ENCODE results near the gene TNIP2.

The TNIP2 gene, protein sequence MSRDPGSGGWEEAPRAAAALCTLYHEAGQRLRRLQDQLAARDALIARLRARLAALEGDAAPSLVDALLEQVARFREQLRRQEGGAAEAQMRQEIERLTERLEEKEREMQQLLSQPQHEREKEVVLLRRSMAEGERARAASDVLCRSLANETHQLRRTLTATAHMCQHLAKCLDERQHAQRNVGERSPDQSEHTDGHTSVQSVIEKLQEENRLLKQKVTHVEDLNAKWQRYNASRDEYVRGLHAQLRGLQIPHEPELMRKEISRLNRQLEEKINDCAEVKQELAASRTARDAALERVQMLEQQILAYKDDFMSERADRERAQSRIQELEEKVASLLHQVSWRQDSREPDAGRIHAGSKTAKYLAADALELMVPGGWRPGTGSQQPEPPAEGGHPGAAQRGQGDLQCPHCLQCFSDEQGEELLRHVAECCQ

GRCh38 chr4:2755821-2756690 is at the start of gene TNIP2:
TNIP2 (minus strand) TSS chr4:2756336; CDS start chr4:2756289, 47 bp downstream.
- DNase-seq (ENCODE audit: low read depth, low spot score), result no peak

DNA sequence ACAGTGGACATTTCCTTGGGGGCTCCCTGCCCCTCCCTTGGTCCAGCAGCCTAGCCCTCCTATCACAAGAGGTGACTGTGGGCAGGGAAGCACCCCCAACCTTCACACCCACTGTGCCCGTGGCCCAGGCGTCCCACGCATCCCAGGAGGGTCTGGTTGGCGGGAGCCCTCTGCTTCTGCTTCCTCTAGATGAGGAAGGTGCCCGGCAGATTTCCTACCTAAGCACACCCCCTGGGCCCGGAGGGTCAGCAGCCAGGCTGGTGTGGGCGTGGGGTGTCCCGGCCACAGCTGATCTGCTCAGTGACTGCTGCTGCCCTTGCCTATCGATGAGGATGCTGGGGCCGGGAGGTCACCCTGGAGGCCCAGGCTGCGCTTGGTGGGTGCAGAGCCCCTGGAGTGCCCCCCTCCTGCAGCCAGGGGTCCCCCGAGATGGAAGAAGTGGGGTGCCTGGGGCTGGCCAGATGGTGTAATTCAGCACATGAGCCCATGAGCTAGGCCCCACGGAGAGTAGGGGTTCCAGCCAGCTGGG is 48.9 kb upstream of the TNIP2 start:
- DNase-seq (ENCODE audit: low read depth, low spot score), result no peak

DNA sequence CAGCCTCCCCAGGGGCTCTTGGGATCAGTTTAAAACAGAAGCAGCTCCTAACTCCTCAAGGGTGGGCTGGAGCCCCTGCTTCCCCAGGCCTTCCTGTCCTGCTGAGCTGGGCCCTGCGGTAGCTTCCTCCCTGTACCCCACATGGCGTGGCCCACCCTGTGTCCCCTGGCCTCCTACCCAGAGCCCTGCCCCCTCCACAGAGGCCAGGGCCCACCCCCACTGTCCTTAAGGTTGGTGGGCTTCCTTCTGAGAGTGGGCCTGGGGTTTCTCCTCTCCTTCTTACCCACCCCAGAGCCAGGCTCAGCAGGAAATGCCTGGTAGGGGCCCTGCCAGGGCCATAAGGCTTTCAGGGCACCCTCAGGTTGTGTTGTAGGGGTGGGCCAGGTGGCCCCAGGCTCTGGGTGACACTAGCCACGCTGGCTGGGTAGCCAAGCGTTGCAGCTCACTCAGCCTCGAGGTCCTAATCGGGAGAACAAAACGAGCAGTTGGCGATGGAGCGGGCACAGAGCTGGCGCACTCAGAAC is 48.4 kb upstream of the TNIP2 start:
- DNase-seq (ENCODE audit: low read depth, low spot score), result no peak

DNA sequence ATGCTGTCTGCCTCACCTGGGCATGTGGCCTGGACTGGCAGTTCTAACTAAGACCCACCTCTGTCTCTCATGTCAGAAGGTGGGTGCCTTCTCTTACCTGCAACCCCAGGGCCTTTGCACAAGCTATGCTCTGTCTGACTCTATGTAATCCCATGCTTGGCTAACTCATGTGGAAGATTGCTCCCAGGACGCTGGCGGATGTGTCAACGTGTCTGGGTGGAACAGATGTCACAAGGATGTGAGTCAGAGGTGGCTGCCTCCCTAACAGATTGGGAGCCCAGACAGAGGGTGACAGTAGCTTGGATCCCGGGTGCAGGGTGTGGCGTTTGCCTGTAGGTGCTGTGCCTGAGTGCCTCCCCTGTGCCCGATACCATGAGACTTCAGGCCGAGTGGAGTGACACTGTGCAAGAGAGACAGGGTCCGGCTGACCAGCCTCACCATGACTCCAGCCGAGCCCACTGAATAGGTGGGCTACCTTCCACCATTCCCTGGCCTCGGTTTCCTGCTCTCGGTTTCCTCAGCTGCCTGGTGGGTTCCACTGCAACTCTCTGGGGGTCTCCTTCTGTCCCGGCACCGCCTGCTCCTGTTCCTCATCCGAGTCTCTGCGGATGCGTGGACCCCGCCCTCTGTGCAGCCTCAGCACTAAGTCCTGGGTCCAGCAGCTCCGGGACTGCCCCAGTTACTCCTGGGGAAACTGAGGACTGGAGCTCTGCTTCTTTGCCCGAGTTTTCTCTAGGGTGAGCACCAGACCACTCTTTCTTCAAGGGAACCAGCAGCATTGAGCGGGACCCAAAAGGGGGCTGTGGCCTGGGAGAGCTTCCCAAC is 47.7 kb upstream of the TNIP2 start:
- DNase-seq (ENCODE audit: low read depth, low spot score), result no peak

DNA sequence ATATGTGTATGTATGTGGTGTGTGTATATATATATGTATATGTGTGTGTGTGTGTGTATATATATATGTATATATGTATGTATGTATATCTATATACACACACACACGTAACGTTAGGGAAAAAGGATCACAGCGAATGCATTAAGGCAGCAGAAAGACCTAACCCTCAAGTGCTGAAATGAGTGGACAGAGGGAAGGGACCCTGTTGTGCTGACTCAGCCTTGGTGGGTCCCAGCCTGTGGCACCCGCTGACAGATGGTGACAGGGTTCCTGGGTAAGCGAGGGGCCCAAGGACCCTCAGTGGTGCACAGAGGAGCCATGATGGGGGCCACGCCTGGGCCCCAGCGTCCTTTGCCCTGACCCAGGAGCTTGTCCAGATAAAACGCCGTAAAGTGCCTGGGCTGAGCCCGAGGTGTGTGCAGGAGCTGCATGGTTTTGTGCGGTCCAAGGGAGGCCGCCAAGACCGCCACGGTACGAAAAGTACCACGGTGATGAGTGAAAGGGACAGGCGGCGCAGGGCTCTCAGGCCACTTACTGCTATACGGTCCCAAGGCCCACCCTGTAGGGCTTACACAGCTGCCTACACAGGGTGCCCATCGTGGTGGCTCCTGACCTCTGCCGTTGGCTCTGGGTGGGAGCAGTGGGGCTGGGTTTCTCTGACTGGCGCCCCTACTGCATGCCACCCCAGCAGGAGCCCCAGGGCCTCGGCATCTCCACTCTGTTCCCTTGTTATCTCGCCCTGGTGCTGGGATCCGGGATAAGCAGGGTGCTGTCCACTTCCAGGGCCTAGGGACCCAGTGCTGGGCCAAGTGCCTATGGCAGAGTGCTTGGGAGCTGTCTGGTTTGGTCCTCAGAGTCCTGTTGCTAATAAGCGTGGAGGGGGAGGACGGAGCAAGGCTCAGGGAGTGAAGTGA is 46.7 kb upstream of the TNIP2 start:
- no peak for DNase-seq (ENCODE audit: low read depth, low spot score)

GRCh38 chr4:2800691-2801596 is 44.8 kb upstream of the TNIP2 start:
- DNase-seq (ENCODE audit: low read depth, low spot score), result peak; percentile 84

DNA sequence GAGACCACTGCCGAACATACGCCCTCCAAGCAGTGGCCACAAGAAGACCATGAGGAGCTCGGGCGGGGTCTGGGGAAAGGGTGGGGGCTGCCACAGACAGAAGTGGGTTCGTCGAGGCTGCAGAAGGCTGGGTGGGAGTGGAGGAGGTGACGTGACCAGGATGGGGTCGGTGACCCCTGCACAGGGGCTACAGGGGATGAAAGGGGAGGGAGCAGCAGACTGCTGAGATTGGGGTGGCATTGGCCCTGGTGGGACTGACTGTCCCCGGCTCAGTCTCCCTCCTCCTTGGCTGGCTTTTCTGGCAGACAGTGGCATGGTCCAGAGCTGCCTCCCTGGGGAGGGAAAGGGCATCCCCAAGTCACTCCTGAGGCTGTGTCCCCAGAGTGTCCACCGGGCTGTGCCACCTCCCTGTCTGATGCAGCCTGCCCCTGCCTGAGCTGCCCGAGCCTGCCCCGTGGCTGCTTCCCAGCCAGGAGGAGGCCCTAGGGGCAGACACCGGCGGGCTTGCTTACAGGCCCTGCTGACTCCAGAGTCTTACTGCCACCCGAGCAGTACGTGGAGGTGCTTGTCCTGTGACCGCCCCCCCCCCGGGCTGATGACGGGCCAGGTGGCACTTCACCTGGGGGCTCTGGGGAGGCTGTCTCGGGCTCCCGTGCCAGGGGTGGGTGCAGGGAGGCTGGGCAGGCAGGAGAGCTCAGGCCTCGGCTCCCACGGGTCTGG is 44.0 kb upstream of the TNIP2 start:
- DNase-seq (ENCODE audit: low read depth, low spot score), result no peak

DNA sequence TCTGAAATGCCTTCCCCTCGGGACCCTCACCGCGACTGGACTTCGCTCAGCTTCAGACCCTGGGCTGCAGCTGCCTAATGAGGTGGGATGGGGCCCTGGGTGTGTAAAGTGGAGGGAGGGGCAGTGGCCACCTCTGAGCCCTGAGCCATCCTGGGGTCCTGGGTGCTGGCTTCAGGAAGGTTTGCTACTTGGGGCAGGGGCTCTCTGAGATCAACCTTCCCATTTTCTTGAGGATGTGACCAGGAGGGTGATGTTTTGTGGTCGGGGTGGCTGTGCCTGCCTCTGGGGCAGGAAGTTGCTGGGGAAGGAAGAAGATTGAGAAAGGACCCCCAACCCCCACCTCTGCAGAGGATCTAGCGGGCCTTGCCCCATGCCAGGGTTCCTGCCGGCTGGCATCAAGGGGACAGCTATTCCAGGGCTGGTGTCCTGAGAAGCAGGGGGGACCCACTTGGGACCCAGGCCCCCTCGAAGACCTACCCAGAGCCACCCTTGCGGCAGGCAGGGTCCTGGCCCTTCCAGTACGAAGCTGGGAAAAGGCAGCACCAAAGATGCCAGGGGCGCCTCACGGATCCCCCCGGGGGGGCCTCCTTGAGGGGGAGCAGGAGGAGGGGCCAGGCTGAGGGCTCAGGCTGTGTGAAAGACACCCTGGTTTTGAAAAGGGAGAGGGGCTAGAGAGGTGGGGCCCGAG is 43.2 kb upstream of the TNIP2 start:
- DNase-seq (ENCODE audit: low read depth, low spot score), result no peak

DNA sequence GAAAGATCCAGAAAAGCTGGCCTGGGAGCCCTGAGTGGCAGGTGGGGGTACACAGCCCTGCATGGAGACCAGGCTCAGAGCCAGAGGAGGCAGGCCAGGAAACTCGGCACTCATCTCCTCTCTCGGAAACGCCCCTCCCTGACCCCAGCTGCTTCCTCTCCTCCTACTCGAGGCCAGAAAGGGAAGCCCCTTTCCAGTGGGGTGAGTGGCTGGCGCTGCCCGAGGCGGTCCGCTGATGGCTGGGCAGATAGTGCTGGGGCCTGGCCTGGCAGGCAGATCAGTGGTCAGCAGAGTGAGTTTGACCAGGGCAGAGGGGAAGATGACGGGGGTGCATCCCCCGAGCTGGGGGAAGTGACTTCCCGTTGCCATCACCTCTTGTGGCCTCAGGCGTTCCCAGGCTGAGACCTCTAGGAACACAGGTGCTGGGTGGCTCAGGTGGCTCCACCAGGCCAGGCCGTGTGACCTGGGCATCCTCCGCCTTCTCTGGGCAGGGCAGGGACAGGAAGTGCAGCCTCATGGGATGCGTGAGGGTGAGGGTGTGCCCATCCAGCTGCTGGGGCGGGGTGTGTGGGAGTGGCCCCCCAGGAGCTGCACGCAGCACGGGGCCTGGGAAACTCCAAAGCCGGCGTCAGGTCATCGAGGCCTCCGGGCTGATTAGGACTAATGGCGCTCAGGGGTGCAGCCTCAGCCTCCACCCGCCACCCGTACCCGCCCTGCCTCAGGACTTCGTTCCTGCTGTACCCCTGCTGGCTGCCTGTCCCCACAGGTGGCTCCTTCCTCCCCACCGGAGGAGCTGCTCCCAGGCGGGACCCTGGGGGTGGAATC is 42.5 kb upstream of the TNIP2 start:
- no peak for DNase-seq (ENCODE audit: low read depth, low spot score)

DNA sequence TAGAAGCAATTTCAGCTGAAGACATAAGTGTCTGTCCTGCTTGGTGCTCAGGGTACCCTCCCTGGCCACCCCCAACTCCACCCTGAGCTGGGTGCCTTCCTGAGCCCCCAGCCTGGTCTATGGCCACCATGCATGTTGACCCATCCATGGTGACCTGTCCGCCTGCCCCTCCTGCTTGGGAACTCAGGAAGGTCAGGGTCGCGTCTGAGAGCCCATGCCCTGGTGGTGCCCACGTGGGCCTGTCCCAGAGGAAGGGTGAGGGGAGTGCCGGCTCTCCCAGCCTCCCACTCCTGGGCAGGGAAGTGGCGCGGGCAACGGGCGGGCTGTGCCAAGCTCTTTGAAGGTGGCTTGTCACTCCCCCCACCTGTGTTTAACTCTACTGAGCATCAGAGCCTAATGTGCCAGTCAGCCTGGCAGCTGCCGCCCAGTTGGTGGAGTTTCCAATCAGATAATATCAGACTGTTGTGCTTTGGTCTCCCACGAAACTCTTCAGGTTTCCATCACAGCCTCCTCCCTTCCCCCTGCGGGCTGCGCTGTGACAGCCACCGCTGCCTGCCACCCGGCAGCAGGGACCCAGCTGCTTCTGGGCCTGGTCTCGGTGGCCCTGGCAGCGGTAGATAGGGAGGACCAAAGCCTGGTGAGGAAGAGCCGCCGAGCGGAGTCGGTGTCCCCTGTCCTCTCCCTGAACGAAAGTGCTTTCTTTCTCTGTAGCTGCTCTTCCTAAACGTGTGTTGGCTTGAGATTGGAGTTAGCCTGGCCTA is 41.6 kb upstream of the TNIP2 start:
- DNase-seq (ENCODE audit: low read depth, low spot score), result no peak

- no peak for DNase-seq (ENCODE audit: low read depth, low spot score)
These were observed 40.9 kb upstream of the TNIP2 start for GRCh38 chr4:2796849-2797544.

- DNase-seq (ENCODE audit: low read depth, low spot score), result peak; percentile 81
These were observed 40.0 kb upstream of the TNIP2 start for GRCh38 chr4:2795893-2796848.

- DNase-seq (ENCODE audit: low read depth, low spot score), result no peak
These were observed 39.3 kb upstream of the TNIP2 start for GRCh38 chr4:2795300-2795892.
